HG02610 (cell line): ENCODE results near the gene C11orf58.

Experiments
- ATAC-seq: cut with Tn5 transposase; IDR thresholded peaks from one replicate; pipeline ENCODE4 v1.9.1; 2021; ENCODE audit warnings: mild to moderate bottlenecking, moderate library complexity; ENCODE audit not compliant: unreplicated experiment

The C11orf58 gene

DNA sequence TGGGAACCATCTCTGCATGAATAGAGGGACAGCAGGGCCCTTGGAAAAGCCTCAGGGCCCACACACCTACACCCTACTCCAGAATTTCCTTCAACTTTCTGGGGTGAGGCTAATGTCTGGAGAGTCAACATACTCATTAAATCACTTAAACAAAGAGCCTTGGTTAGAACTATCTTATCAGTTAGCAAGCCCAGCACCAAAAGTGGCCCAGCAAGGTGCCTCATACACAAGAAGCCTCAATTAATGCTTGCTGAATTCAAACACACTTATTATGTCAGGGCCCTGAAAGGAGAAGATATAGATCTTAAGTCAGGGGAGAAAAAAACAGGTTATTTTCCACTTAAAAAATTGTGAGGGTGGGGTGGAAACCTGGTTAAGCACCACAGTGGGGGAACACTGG, 61.4 kb downstream of the C11orf58 start:
- no peak for ATAC-seq

DNA sequence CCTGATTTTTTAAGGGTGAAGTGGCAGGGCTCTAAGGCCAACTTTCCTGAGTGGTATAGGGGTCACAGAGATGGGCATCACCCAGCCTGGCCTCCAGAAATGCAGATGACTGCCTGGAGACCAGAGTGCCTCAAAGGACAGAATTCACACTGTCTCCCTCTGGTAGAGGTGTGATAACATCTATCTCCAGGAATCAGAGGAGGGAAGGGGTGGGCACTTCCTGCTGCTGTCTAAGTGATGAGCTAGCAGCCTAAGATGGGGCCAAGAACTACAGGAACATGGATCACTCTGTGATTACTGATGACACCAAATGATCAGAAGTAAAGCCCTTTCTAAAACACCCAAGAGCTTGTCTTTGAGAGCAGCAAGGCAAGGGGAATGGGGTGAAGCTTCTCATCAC, 61.9 kb downstream of the C11orf58 start:
- no peak for ATAC-seq

- no peak for ATAC-seq
Observed at GRCh38 chr11:16801288-16801980, 63.0 kb downstream of the C11orf58 start.

GRCh38 chr11:16804104-16804947, 65.9 kb downstream of the C11orf58 start:
- no peak for ATAC-seq

DNA sequence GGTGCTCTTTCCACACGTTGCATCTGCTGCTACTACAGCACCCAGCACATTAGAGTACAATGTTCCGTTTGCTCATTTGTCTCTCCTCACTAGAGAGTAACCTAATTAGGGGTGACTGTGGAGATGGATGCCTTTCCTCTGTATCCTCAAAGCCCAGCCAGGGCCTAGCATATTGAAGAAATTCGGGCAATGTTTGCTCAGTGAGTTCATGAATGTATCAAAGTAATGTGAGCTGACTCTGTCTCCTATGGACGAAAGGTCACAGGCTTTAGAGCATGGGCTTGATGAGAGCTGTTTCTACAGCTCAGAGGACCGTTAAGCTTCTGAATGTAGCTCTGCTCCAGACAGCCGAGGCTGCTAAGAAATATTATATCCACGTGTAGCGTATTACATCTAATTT, 67.5 kb downstream of the C11orf58 start:
- ATAC-seq: no peak

- ATAC-seq: no peak
Observed at GRCh38 chr11:16806791-16807190, 68.3 kb downstream of the C11orf58 start.

DNA sequence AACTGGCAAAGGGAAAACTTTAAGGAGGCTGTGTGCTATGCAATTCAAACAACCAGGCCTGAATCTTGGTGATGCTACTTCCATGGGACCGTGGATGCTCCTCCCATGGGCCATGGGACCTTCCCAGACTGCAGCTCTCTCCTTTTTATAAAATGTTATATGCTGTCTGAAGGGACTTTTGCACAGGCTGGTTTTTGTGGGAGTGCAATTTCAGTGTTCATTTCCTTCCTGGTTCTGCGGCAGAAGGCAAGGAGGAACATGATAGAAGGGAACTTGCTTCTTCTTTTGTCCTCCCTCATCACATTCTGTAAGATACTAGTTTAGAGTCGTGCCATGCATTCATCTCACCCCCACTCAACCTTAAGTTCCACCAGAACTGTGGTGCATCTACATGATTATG, 68.9 kb downstream of the C11orf58 start:
- no peak for ATAC-seq
